Stimulated activated CD4-positive, alpha-beta T cell treated with anti-CD3 and anti-CD28 coated beads, TNF-alpha, amount 100 ng/mL, for 4 hours (primary cell): ENCODE data around the gene ATG2B.
"Not testable (repeated sequence)": the region's sequence is repeated elsewhere in the genome, so short reads cannot be mapped to it uniquely, and the experiment has no call there.

ENCODE experiments used
- DNase-seq, 3 experiments: peaks; one replicate each; pipeline ENCODE4 v3.0.0-alpha.2; 2020; ENCODE audit warnings: low read depth in 3 of 3

ATG2B gene

GRCh38 chr14:96373538-96373937 is 10.4 kb upstream of the ATG2B start:
- DNase-seq: no peak

- no peak for DNase-seq
These were observed 7.4 kb upstream of the ATG2B start for GRCh38 chr14:96370528-96370927.

GRCh38 chr14:96368534-96368933 is 5.4 kb upstream of the ATG2B start:
- no peak for DNase-seq

- DNase-seq: no peak
These were observed 1.8 kb upstream of the ATG2B start for GRCh38 chr14:96364962-96365361.

- DNase-seq: peak in 2 of 3 experiments; percentile 12 to 15
These were observed 703 bp upstream of the ATG2B start for GRCh38 chr14:96363751-96364336.

- peak; percentile 11 to 22 (median 14) for DNase-seq
These were observed 823 bp downstream of the ATG2B start for GRCh38 chr14:96362071-96362964.

GRCh38 chr14:96359959-96360358 is 3.2 kb downstream of the ATG2B start:
- DNase-seq: no peak

- DNase-seq: no peak
These were observed 5.9 kb downstream of the ATG2B start for GRCh38 chr14:96357216-96357615.

- DNase-seq: no peak
These were observed 8.9 kb downstream of the ATG2B start for GRCh38 chr14:96354246-96354645.

GRCh38 chr14:96352708-96353107 is 10.4 kb downstream of the ATG2B start:
- DNase-seq: no peak

- DNase-seq: no peak
These were observed 11.2 kb downstream of the ATG2B start for GRCh38 chr14:96351986-96352385.

- DNase-seq: no peak
These were observed 13.7 kb downstream of the ATG2B start for GRCh38 chr14:96349286-96350075.

- DNase-seq: not testable (repeated sequence)
These were observed 15.2 kb downstream of the ATG2B start for GRCh38 chr14:96347957-96348356.

GRCh38 chr14:96345669-96346068 is 17.5 kb downstream of the ATG2B start:
- no peak for DNase-seq

- no peak for DNase-seq
These were observed 21.8 kb downstream of the ATG2B start for GRCh38 chr14:96341323-96341722.

- DNase-seq: no peak
These were observed 24.6 kb downstream of the ATG2B start for GRCh38 chr14:96338551-96338950.

- no peak for DNase-seq
These were observed 38.9 kb downstream of the ATG2B start for GRCh38 chr14:96324219-96324618.

GRCh38 chr14:96320605-96321004 is 42.5 kb downstream of the ATG2B start:
- no peak for DNase-seq

- DNase-seq: no peak
These were observed 44.3 kb downstream of the ATG2B start for GRCh38 chr14:96318836-96319235.

GRCh38 chr14:96316087-96316486 is 47.1 kb downstream of the ATG2B start:
- no peak for DNase-seq

GRCh38 chr14:96310906-96311305 is 52.2 kb downstream of the ATG2B start:
- DNase-seq: no peak

- DNase-seq: no peak
These were observed 53.2 kb downstream of the ATG2B start for GRCh38 chr14:96309896-96310330.
